T47D (cell line): ENCODE results near the gene MAPRE3.
A peak's percentile ranks its signal among the peaks of the same experiment; 100 is the strongest.

Experiments
- DNase-seq, 2 experiments: peaks; one replicate each; pipeline versions ENCODE4 v3.0.0 to v3.0.0-alpha.2; 2011 to 2012; ENCODE audit warnings: low read depth in 1 of 2, low spot score in 1 of 2
- JUND ChIP-seq: IDR thresholded peaks from 2 replicates; pipeline ENCODE4 v1.6.1; 2012; ENCODE audit warnings: low read depth
- in situ Hi-C: cut with HindIII; loops from 2 replicates; pipeline ENCODE4 v1.10.0; 2016; ENCODE audit warnings: low sequenced_read_pairs, low pct_unique_long_range_greater_than_20kb

Gene MAPRE3

DNA sequence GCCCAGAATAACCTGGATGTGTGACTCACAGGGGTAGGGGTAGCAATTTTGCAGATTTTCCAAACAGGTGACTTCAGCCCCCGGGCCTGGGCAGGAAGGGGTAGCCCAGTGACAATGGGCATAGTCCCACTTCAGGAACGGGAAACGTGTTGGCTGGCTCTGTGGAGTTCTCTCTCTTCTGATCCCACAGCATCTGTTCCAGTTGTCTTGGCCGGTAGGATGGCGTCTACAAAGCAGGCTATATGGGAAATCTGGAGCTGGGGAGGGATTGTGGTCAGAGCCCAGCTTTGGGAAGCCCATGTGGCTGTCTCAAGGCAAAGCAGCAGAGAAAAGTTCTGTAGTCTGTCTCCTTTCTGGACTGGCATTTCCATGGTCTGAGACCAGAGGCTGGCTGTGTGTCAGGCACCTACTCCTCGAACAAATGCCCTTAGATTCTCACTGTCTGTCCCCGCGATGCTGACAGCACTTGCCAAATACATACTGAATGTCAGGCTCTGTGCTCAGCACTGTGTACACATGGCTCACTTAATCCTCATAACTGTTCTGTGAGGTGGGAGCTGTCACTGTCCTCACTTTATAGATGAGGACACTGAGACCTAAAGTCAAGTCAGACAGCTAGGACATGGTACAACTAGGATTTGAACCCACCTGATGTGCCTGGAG, 44.5 kb downstream of the MAPRE3 start:
- no peak for DNase-seq
- TF ChIP-seq JUND: no peak
- in situ Hi-C loops: no loop called here

GRCh38 chr2:27016801-27017325, 46.4 kb downstream of the MAPRE3 start:
- peak; percentile 38 to 72 for DNase-seq
- in situ Hi-C loops: no loop called here
- TF ChIP-seq JUND: no peak

- in situ Hi-C loops: no loop called here
- no peak for DNase-seq
- TF ChIP-seq JUND: no peak
Observed at GRCh38 chr2:27018142-27018541, 47.7 kb downstream of the MAPRE3 start.

DNA sequence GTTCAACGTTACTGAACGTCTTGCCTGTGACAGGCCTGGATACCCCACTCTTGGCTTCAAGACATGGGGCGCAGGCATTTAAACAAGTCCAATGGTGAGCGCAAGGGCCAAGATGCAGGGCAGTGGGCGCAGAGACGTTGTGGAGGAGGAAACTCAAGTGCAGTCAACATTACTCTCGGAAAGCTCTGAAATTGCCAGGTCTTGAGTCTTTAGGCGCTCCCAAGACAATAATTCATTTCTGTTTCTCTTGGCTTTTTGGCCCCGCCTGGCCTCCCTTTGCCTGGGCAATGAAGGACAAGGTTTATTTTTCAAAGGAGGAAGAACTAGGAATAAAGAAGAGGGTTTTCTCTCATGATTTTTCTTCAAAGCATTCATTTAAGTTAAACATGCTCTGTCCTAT, 49.0 kb downstream of the MAPRE3 start:
- in situ Hi-C loops: no loop called here
- no peak for DNase-seq
- TF ChIP-seq JUND: no peak

DNA sequence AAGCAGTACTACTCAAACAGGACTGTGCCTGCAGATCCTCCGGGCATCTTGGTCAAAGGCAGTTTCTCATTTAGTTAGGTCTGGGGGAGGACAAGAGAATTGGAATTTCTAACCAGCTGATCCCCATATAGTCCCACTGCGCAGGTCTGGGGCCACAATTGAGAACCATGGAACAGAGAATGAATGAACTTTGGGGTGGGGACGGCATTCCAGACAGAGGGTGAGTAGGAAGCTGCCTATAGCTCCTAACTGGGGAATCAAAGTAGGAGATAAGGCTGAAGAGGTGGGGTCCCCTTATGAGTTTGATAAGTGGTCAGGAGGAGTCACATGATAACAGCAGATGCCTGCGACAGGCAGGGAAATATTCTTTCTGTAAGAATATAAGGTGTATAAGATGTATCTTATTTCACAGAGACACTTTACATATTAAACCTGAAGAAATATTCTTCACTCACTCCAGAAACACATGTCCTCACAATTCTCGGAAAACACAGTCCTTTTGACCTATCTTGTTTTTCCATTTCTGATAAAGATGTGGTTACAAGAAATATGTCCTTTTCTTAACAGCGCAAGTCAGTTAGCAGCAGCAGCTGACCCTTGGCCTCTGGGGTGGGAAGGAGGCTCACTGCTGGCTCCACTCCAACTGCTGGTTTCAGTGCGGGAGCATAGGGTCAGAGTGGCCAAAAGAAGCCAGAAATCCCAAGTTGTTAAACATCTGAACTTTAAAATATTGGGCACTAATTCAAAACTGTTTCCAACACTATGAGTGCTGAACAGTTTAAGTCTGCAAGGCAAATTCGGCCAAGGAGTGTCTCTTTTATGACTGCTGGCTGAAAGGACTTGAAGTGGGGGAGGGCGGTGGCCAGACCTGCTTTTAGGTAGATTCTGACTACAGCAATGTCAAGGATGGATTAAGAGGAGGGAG, 49.8 kb downstream of the MAPRE3 start:
- no peak for TF ChIP-seq JUND
- in situ Hi-C loops: no loop called here

GRCh38 chr2:27021253-27022049, 51.0 kb downstream of the MAPRE3 start:
- TF ChIP-seq JUND: no peak
- in situ Hi-C loops: no loop called here
- no peak for DNase-seq

More for the DNA sequence above, 49.8 kb downstream of the MAPRE3 start:
- no peak for DNase-seq

DNA sequence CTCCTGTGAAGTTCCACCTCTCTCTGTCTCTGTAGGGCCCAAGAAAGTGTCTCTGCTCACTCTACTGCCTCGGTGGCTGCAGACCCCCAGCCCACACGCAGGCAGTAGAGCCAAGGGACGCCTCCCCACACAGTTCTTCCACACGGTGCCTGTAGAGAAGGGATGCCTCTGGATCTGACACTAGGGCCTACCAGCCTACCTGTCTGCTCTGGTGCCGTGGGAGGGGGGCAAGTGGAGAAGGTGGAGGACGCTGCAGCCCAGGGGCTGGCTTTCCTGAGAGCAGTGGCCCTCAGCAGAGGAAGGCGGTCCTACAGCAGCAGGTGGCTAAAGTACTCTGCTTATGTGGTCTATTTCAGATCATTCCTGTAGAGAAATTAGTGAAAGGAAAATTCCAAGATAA, 53.3 kb downstream of the MAPRE3 start:
- TF ChIP-seq JUND: no peak
- in situ Hi-C loops: no loop called here
- no peak for DNase-seq

GRCh38 chr2:27024188-27024587, 53.8 kb downstream of the MAPRE3 start:
- DNase-seq: no peak
- TF ChIP-seq JUND: no peak
- in situ Hi-C loops: no loop called here

- no peak for TF ChIP-seq JUND
- in situ Hi-C loops: no loop called here
- DNase-seq: no peak
Observed at GRCh38 chr2:27024812-27025211, 54.4 kb downstream of the MAPRE3 start.

GRCh38 chr2:27025281-27025800, 54.9 kb downstream of the MAPRE3 start:
- no peak for DNase-seq
- no peak for TF ChIP-seq JUND
- in situ Hi-C loops: no loop called here

- in situ Hi-C loops: no loop called here
- DNase-seq: no peak
Observed at GRCh38 chr2:27025861-27026851, 55.7 kb downstream of the MAPRE3 start.

More at GRCh38 chr2:27025861-27026851, 55.7 kb downstream of the MAPRE3 start:
- no peak for TF ChIP-seq JUND
